Mucosa of rectum (tissue), 2 donors: ENCODE data around the gene EYA3.

ENCODE experiments used
- H3K27ac ChIP-seq, 2 donors: one replicate each; pipeline ENCODE4 v1.7.0; 2013; ENCODE audit warnings: inconsistent platforms in 2 of 2, low read depth in 2 of 2, low read length in 2 of 2
- H3K27me3 ChIP-seq, 2 donors: one replicate each; pipeline ENCODE4 v1.7.0; 2013; ENCODE audit warnings: low read length in 2 of 2; ENCODE audit not compliant: control insufficient read depth in 2 of 2, insufficient read depth in 2 of 2
- H3K36me3 ChIP-seq, 2 donors: one replicate each; pipeline ENCODE4 v1.7.0; 2013; ENCODE audit warnings: low read length in 2 of 2; ENCODE audit not compliant: control insufficient read depth in 2 of 2, insufficient read depth in 2 of 2
- H3K4me1 ChIP-seq, 2 donors: one replicate each; pipeline ENCODE4 v1.7.0; 2013; ENCODE audit warnings: low read length in 2 of 2, mild to moderate bottlenecking in 1 of 2; ENCODE audit not compliant: control insufficient read depth in 2 of 2, insufficient read depth in 2 of 2
- H3K4me3 ChIP-seq, 2 donors: one replicate each; pipeline ENCODE4 v1.7.0; 2013; ENCODE audit warnings: low read length in 2 of 2
- H3K9ac ChIP-seq, 2 donors: one replicate each; pipeline ENCODE4 v1.7.0; 2013; ENCODE audit warnings: low read length in 2 of 2, low read depth in 1 of 2, mild to moderate bottlenecking in 1 of 2
- H3K9me3 ChIP-seq, 2 donors: one replicate each; pipeline ENCODE4 v1.7.0; 2013; ENCODE audit warnings: low read length in 2 of 2; ENCODE audit not compliant: control insufficient read depth in 2 of 2
- donor health status: healthy.
- donor health status: Normal muscosa, but diverticular disease.

EYA3 gene

DNA sequence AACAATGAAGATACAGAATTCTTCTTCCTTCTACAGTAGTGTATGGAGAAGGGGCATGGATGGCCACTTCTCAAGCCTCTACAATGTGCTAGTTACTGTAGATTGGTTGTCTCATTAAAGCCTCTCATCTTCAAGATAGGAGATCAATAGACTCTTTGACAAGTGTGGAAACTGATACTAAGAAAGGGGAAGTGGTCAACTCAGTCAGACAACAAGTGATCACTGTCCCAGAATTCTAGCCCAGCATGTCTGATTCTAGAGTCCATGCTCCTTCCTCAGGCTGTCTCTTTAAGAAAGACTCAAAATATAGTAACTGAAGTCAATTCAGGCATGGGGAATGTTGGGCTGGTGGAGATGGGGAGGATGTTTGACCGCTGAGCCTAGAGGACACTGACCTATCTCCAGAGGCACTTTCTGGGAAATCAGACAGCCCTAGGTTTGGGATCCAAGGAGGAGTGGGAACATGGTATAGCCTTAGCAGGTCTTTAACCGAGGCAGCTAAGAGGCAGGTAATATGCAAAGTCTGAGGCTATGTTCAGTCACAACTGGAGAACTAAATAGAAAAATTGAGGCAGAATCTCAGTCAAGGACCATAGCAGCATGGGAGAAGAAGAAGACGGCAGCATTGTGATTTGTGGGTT lies 39.3 kb upstream of the EYA3 start:
- Histone ChIP-seq H3K36me3 (no peaks in the 10 kb centered on the region), H3K27me3 (no peaks in the 10 kb centered on the region), H3K4me3 (no peak overlapping the region), H3K4me1 (no peaks in the 10 kb centered on the region), H3K9me3 (no peaks in the 10 kb centered on the region), H3K9ac (no peak overlapping the region), H3K27ac (peak overlapping the region in 1 of 2 donors; percentile 25)

DNA sequence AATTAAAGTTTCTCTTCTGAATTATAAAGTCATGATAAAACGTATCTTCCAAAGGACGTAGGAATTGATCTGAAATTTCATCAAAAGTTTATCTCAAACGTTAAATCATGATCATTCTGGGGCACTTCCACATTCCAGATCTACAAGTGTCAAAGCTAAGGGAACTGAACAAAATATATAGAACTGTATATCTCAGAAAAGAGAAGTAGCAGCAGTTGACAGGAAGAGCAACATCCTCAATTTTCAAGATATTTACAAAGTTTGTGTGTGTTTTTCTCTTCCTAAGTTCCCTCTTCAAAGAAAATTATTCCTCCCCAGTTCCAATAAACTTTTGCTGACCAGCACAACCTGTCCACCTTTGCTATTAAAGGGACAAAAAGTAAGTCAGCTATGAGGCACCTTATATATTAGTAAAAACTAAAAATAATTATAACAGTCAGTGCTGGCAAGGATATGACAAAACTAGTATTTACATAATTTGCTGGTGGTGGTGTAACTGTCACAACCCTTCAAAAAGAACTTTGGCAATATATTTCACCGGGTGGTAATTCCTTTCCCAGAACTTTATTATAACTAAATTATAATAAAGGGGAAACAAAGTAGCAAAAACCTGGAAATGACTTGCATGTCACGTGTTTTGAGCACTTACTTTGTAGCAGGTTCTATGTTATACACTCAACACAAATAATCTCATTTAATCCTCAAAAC lies 38.5 kb upstream of the EYA3 start:
- no peak overlapping the region for H3K9ac ChIP-seq
- H3K4me1 ChIP-seq, result no peaks in the 10 kb centered on the region
- no peak overlapping the region for H3K27ac ChIP-seq
- no peaks in the 10 kb centered on the region for H3K27me3 ChIP-seq
- H3K36me3 ChIP-seq, result no peaks in the 10 kb centered on the region
- no peaks in the 10 kb centered on the region for H3K9me3 ChIP-seq
- no peak overlapping the region for H3K4me3 ChIP-seq

DNA sequence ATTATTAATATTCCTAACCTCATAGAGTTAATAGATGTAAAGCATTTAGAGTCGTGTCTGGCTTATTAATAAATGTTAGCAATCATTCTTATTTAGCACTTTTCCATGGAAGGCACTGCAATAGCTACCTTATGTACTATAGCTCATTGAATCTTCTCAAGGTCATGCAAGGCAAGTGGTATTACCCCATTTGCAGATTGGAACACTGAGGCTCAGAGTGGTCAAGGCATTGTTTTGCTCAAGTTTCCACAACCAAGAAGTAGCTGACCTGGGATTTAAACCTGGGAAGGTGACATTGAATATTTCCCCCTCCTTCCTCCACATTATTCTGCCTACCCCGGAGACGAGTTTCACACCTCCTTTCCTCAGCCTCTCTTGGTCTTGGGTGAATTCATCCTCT lies 37.8 kb upstream of the EYA3 start:
- no peak overlapping the region for H3K9ac ChIP-seq
- peak overlapping the region in 1 of 2 donors; percentile 39 for H3K4me3 ChIP-seq
- no peaks in the 10 kb centered on the region for H3K27me3 ChIP-seq
- H3K36me3 ChIP-seq, result no peaks in the 10 kb centered on the region
- H3K27ac ChIP-seq, result peak overlapping the region; percentile 5 to 22
- H3K9me3 ChIP-seq, result no peaks in the 10 kb centered on the region
- no peaks in the 10 kb centered on the region for H3K4me1 ChIP-seq

DNA sequence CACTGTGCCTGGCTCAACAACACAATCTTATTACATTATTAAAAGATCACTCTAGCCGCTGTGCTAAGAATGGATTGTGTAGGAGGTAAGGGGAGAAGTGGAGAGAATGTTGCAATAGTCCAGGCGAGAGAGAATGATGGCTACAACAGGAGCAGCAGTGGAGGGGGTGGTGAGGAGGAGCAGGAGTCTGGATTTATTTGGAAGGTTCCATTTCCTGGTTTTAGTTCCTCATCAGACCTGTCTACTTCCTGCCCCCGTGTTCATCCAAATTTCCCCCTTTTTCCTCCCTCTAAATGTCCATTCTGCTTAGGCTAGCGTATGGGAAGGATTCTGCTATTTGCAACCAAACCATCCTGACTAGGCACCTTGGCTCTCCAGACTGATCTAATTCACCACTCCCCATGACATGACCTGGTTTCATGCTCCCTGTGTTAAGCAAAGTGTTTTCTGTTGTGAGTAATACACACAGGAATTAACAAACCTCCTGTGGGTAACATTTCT lies 35.1 kb upstream of the EYA3 start:
- H3K9ac ChIP-seq, result no peak overlapping the region
- H3K27me3 ChIP-seq, result no peaks in the 10 kb centered on the region
- no peak overlapping the region for H3K4me3 ChIP-seq
- no peaks in the 10 kb centered on the region for H3K4me1 ChIP-seq
- no peaks in the 10 kb centered on the region for H3K9me3 ChIP-seq
- no peak overlapping the region for H3K27ac ChIP-seq
- no peaks in the 10 kb centered on the region for H3K36me3 ChIP-seq

DNA sequence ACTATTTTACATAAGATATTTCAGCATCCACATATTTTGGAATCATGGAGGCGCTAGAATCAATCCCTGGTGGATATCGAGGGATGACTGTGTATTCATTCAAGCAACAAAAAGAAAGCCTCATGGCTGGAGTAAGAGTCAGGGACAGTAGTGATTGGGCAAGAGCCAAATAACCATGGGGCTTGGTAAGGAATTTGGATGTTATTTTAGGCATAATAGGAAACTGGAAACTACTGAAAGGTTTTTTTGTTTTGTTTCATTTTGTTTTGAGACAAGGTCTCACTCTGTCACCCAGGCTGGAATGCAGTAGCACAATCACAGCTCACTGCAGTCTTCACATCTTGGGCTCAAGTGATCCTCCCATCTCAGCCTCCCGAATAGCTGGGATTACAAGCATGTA lies 33.8 kb upstream of the EYA3 start:
- Histone ChIP-seq H3K27ac (no peak overlapping the region), H3K27me3 (no peaks in the 10 kb centered on the region), H3K9me3 (no peaks in the 10 kb centered on the region), H3K4me3 (no peak overlapping the region), H3K9ac (no peak overlapping the region), H3K4me1 (no peaks in the 10 kb centered on the region), H3K36me3 (no peaks in the 10 kb centered on the region)

- Histone ChIP-seq H3K36me3 (no peaks in the 10 kb centered on the region), H3K9me3 (no peaks in the 10 kb centered on the region), H3K4me1 (no peaks in the 10 kb centered on the region)
Measured at GRCh38 chr1:28119556-28119955, 31.1 kb upstream of the EYA3 start.

GRCh38 chr1:28118640-28119307 lies 30.4 kb upstream of the EYA3 start:
- Histone ChIP-seq H3K9me3 (no peaks in the 10 kb centered on the region), H3K27ac (no peak overlapping the region)

More at GRCh38 chr1:28119556-28119955, 31.1 kb upstream of the EYA3 start:
- no peak overlapping the region for H3K9ac ChIP-seq
- no peak overlapping the region for H3K27ac ChIP-seq
- no peak overlapping the region for H3K4me3 ChIP-seq
- H3K27me3 ChIP-seq, result no peaks in the 10 kb centered on the region

DNA sequence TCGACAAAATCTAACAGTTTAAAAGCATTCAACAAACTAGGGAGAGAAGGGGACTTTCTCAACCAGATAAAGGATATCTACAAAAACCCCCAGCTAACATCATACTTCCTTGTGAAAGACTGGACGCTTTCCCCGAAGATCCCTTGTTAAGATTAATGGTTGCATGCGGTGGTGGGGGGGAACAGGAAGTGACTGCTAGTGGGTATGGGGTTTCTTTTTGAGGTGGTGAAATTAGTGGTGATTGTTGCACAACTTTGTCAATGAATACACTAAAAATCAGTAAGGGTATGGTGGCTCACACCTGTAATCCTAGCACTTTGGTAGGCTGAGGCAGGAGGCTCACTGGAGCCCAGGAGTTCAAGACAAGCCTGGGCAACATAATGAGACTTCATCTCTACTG lies 26.9 kb upstream of the EYA3 start:
- no peak overlapping the region for H3K9ac ChIP-seq
- no peak overlapping the region for H3K4me3 ChIP-seq
- H3K4me1 ChIP-seq, result peaks cover 0 to 4% of the 10 kb centered on the region in 2 donors
- no peak overlapping the region for H3K27ac ChIP-seq
- no peaks in the 10 kb centered on the region for H3K9me3 ChIP-seq
- no peaks in the 10 kb centered on the region for H3K27me3 ChIP-seq
- no peaks in the 10 kb centered on the region for H3K36me3 ChIP-seq

More at GRCh38 chr1:28118640-28119307, 30.4 kb upstream of the EYA3 start:
- Histone ChIP-seq H3K27me3 (no peaks in the 10 kb centered on the region), H3K4me3 (no peak overlapping the region), H3K36me3 (no peaks in the 10 kb centered on the region), H3K9ac (no peak overlapping the region), H3K4me1 (no peaks in the 10 kb centered on the region)

DNA sequence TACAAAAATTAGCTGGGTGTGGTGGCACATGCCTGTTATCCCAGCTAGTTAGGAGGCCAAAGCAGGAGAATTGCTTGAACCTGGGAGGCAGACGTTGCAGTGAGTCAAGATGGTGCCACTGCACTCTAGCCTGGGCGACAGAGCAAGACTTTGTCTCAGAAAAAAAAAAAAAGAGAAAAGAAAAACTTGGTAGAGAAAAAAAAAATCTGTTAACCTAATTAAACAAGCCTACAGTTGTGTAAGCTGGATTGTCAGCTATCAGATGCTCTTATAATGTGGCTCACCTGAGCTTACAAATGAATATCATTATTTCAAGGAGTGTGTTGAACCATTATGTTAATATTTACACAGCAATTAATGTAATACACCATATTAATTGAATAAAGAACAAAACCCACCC lies 26.4 kb upstream of the EYA3 start:
- H3K36me3 ChIP-seq, result no peaks in the 10 kb centered on the region
- H3K27ac ChIP-seq, result peak overlapping the region in 1 of 2 donors; percentile 32
- no peak overlapping the region for H3K4me3 ChIP-seq
- no peaks in the 10 kb centered on the region for H3K27me3 ChIP-seq
- no peaks in the 10 kb centered on the region for H3K9me3 ChIP-seq
- H3K4me1 ChIP-seq, result peaks cover 0 to 4% of the 10 kb centered on the region in 2 donors
- H3K9ac ChIP-seq, result no peak overlapping the region

GRCh38 chr1:28113242-28113572 lies 24.8 kb upstream of the EYA3 start:
- peak overlapping the region in 1 of 2 donors; percentile 40 for H3K27ac ChIP-seq
- H3K4me3 ChIP-seq, result no peak overlapping the region
- no peaks in the 10 kb centered on the region for H3K9me3 ChIP-seq
- H3K27me3 ChIP-seq, result no peaks in the 10 kb centered on the region
- H3K4me1 ChIP-seq, result peaks cover 0 to 4% of the 10 kb centered on the region in 2 donors
- no peaks in the 10 kb centered on the region for H3K36me3 ChIP-seq
- no peak overlapping the region for H3K9ac ChIP-seq
